Large intestine (tissue), 3 donors: Measurements from ENCODE around the gene ARPP19. TPM values are rescaled to one million over a fixed set of nuclear protein-coding genes. Genes with fewer than 3 reads are reported as not detected.
"Not testable (repeated sequence)": the region's sequence is repeated elsewhere in the genome, so short reads cannot be mapped to it uniquely, and the experiment has no call there.

Experiments used
- DNase-seq, 2 donors: peaks; one replicate each; pipeline versions ENCODE4 v3.0.0 to v3.0.0-alpha.2; 2013
- H3K27ac ChIP-seq: one replicate; pipeline ENCODE4 v1.5.1; 2013; ENCODE audit warnings: low read length
- H3K27me3 ChIP-seq: 2 replicates; pipeline ENCODE4 v1.6.1; 2013; ENCODE audit warnings: low read length; ENCODE audit not compliant: control insufficient read depth, insufficient read depth
- H3K36me3 ChIP-seq: 2 replicates; pipeline ENCODE4 v1.6.1; 2013; ENCODE audit warnings: low read length; ENCODE audit not compliant: control insufficient read depth, insufficient read depth
- H3K4me1 ChIP-seq: one replicate; pipeline ENCODE4 v1.6.1; 2013; ENCODE audit warnings: low read length; ENCODE audit not compliant: control insufficient read depth, insufficient read depth
- H3K4me3 ChIP-seq: one replicate; pipeline ENCODE4 v1.5.1; 2013; ENCODE audit warnings: low read length
- H3K9me3 ChIP-seq: one replicate; pipeline ENCODE4 v1.6.1; 2013; ENCODE audit warnings: mild to moderate bottlenecking, low read depth, low read length, moderate library complexity; ENCODE audit not compliant: control insufficient read depth
- WGBS: methylation state at CpG from one replicate; pipeline ENCODE4 v1.1.5; 2013; ENCODE audit warnings: low lambda C conversion rate; ENCODE audit not compliant: insufficient coverage; 5-methylcytosine and 5-hydroxymethylcytosine counted together
- polyA plus RNA-seq: library from polyadenylated mRNA; unstranded; fragments of 120-200 nt; gene quantifications from one replicate; pipeline ENCODE4 v1.2.1, GENCODE V29; 2013

Gene ARPP19
- polyA plus RNA-seq, 1 donor, result 65.4 TPM

- not testable (repeated sequence) for H3K9me3 ChIP-seq, H3K4me3 ChIP-seq, DNase-seq, H3K4me1 ChIP-seq, H3K27ac ChIP-seq, H3K36me3 ChIP-seq, H3K27me3 ChIP-seq
- WGBS, result no CpG with 5 or more reads among the region's 3 CpGs
Measured at GRCh38 chr15:52574623-52575022, 5.8 kb upstream of the ARPP19 start.

- H3K9me3 ChIP-seq, result no peaks in the 10 kb centered on the region
- H3K27me3 ChIP-seq, result no peaks in the 10 kb centered on the region
- peak overlapping the region; percentile 65 for H3K4me3 ChIP-seq
- H3K36me3 ChIP-seq, result no peaks in the 10 kb centered on the region
- DNase-seq, result peak in 1 of 2 donors; percentile 50
- no peaks in the 10 kb centered on the region for H3K4me1 ChIP-seq
- H3K27ac ChIP-seq, result peak overlapping the region; percentile 91
- WGBS, result 0% methylated on average over 2 of the region's 25 CpGs
Measured at GRCh38 chr15:52567871-52568600, 794 bp downstream of the ARPP19 start.

GRCh38 chr15:52566889-52567288 is 1.9 kb downstream of the ARPP19 start:
- H3K27ac ChIP-seq, result no peak overlapping the region
- H3K4me1 ChIP-seq, result no peaks in the 10 kb centered on the region
- no peak for DNase-seq
- no CpG with 5 or more reads among the region's 4 CpGs for WGBS
- no peaks in the 10 kb centered on the region for H3K9me3 ChIP-seq
- no peaks in the 10 kb centered on the region for H3K27me3 ChIP-seq
- H3K36me3 ChIP-seq, result no peaks in the 10 kb centered on the region
- peak overlapping the region; percentile 65 for H3K4me3 ChIP-seq

- DNase-seq, H3K4me3 ChIP-seq, H3K27me3 ChIP-seq, H3K27ac ChIP-seq, H3K36me3 ChIP-seq, H3K9me3 ChIP-seq, H3K4me1 ChIP-seq: not testable (repeated sequence)
- 71% methylated on average over 1 of the region's 13 CpGs for WGBS
Measured at GRCh38 chr15:52565417-52566358, 3.1 kb downstream of the ARPP19 start.

- no peaks in the 10 kb centered on the region for H3K27me3 ChIP-seq
- 75% methylated on average over 1 of the region's 4 CpGs for WGBS
- H3K27ac ChIP-seq, result no peak overlapping the region
- H3K4me3 ChIP-seq, result no peak overlapping the region
- no peaks in the 10 kb centered on the region for H3K9me3 ChIP-seq
- no peak for DNase-seq
- no peaks in the 10 kb centered on the region for H3K4me1 ChIP-seq
- peaks cover 4% of the 10 kb centered on the region for H3K36me3 ChIP-seq
Measured at GRCh38 chr15:52563501-52564060, 5.2 kb downstream of the ARPP19 start.

- DNase-seq, result no peak
- WGBS, result no CpG with 5 or more reads among the region's 2 CpGs
Measured at GRCh38 chr15:52559575-52559974, 9.3 kb downstream of the ARPP19 start.

GRCh38 chr15:52559022-52559421 is 9.8 kb downstream of the ARPP19 start:
- no peaks in the 10 kb centered on the region for H3K27me3 ChIP-seq
- no peak overlapping the region for H3K4me3 ChIP-seq
- no peaks in the 10 kb centered on the region for H3K4me1 ChIP-seq
- no peaks in the 10 kb centered on the region for H3K9me3 ChIP-seq
- H3K36me3 ChIP-seq, result peaks cover 10% of the 10 kb centered on the region
- WGBS, result 100% methylated on average over 1 of the region's 6 CpGs
- H3K27ac ChIP-seq, result no peak overlapping the region
- DNase-seq, result no peak

More at GRCh38 chr15:52559575-52559974, 9.3 kb downstream of the ARPP19 start:
- no peaks in the 10 kb centered on the region for H3K4me1 ChIP-seq
- H3K27ac ChIP-seq, result no peak overlapping the region
- peaks cover 8% of the 10 kb centered on the region for H3K36me3 ChIP-seq
- H3K9me3 ChIP-seq, result no peaks in the 10 kb centered on the region
- H3K4me3 ChIP-seq, result no peak overlapping the region
- no peaks in the 10 kb centered on the region for H3K27me3 ChIP-seq

GRCh38 chr15:52558196-52558595 is 10.6 kb downstream of the ARPP19 start:
- H3K36me3 ChIP-seq, result peaks cover 18% of the 10 kb centered on the region
- no peaks in the 10 kb centered on the region for H3K4me1 ChIP-seq
- WGBS, result 95% methylated on average over 3 of the region's 5 CpGs
- no peak overlapping the region for H3K27ac ChIP-seq
- H3K4me3 ChIP-seq, result no peak overlapping the region
- no peaks in the 10 kb centered on the region for H3K27me3 ChIP-seq
- DNase-seq, result no peak
- no peaks in the 10 kb centered on the region for H3K9me3 ChIP-seq

- Histone ChIP-seq H3K36me3 (peaks cover 21% of the 10 kb centered on the region), H3K4me3 (no peak overlapping the region), H3K9me3 (no peaks in the 10 kb centered on the region), H3K4me1 (no peaks in the 10 kb centered on the region), H3K27me3 (no peaks in the 10 kb centered on the region), H3K27ac (no peak overlapping the region)
- no peak for DNase-seq
Measured at GRCh38 chr15:52557274-52557641, 11.6 kb downstream of the ARPP19 start.

GRCh38 chr15:52556524-52557273 is 12.1 kb downstream of the ARPP19 start:
- H3K9me3 ChIP-seq, result no peaks in the 10 kb centered on the region
- DNase-seq, result no peak
- no peaks in the 10 kb centered on the region for H3K27me3 ChIP-seq
- no peaks in the 10 kb centered on the region for H3K4me1 ChIP-seq
- H3K4me3 ChIP-seq, result no peak overlapping the region
- peaks cover 26% of the 10 kb centered on the region for H3K36me3 ChIP-seq
- WGBS, result 71% methylated on average over 1 of the region's 3 CpGs
- no peak overlapping the region for H3K27ac ChIP-seq
